Activated CD8-positive, alpha-beta memory T cell treated with anti-CD3 and anti-CD28 coated beads for 36 hours (primary cell): ENCODE results near the gene ZDHHC11B. TPM values are rescaled to one million over a fixed set of nuclear protein-coding genes. Genes with fewer than 3 reads are reported as not detected.
"Not testable (repeated sequence)": the region's sequence is repeated elsewhere in the genome, so short reads cannot be mapped to it uniquely, and the experiment has no call there.

Experiments
- CTCF ChIA-PET: fragments of 350-600 bp; sonication (Branson Sonifier 250); formaldehyde crosslinking; loops from one replicate; lab custom pipeline; 2021; ENCODE audit warnings: antibody characterized with exemption; lab: Charles Lee
- POLR2A ChIA-PET: fragments of 350-600 bp; sonication (Branson Sonifier 250); formaldehyde crosslinking; loops from one replicate; lab custom pipeline; 2021; ENCODE audit warnings: antibody characterized with exemption; lab: Charles Lee
- total RNA-seq, 2 experiments: library from RNA; stranded (reverse); gene quantifications; one replicate each; pipeline ENCODE4 v1.2.3, GENCODE V29; 2021

Gene ZDHHC11B
- total RNA-seq, 2 experiments from 2014 or later: 0.15 to 0.17 TPM

DNA sequence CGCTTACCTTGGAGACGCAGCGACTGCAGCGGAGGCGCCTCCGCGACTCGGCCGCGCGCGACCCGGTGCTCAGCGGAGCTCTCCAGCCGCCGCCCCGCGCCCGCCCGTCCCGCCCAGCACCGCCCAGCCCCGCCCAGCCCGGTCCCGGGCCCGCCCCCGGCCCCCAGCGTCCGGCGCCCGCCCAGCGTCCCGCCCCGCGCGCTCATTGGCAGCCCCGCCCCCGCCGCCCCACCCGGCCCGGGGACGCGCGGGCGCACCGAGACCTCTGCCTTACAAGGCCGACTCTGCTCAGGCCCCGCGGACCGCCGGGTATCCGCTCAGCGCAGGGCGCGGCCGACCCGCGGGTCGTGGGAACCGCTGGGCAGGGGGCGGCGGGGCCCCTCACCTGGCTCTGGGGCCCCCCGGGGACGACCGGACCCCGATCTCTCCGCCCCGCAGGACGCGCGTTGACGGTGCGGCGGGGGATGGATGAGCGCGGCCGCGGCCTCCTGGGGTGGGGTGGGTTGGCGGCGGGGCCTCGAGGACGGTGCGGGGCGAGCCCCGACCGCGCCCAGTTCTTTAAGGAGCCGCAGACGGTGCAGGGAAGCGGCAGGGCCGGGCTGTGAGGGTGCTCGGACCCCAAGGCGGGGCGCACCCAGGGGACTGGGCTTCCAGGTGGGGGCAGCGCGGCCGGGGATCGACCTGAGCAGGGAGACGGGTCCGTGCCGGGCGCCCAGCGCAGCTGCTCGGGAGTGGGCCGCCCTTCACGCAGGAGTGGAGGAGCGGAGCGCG, 91.1 kb downstream of the ZDHHC11B start, which contains the start of gene TPPP:
Gene TPPP, minus strand, starts transcription at position 82 of the 771 bp plus-strand sequence. CDS start 15,292 bp downstream, outside the sequence.
- POLR2A ChIA-PET: not testable (repeated sequence)

GRCh38 chr5:692529-693041, 91.9 kb downstream of the ZDHHC11B start:
- CTCF ChIA-PET, POLR2A ChIA-PET: not testable (repeated sequence)

More for the DNA sequence above, 91.1 kb downstream of the ZDHHC11B start, which contains the start of gene TPPP:
- CTCF ChIA-PET: not testable (repeated sequence)

DNA sequence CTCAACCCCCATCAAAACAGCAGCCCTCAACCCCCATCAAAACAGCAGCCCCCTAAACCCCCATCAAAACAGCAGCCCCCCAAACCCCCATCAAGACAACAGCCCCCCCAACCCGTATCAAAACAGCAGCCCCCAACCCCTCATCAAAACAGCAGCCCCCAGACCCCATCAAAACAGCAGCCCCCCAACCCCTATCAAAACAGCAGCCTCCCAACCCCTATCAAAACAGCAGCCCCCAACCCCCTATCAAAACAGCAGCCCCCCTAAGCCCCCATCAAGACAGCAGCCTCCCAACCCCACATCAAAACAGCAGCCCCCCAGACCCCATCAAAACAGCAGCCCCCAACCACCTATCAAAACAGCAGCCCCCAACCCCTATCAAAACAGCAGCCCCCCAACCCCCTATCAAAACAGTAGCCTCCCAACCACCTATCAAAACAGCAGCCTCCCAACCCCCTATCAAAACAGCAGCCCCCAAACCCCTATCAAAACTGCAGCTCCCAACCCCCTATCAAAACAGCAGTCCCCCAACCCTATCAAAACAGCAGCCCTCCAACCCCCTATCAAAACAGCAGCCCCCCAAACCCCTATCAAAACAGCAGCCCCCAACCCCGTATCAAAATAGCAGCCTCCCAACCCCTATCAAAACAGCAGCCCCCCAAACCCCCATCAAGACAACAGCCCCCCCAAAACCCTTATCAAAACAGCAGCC, 92.6 kb downstream of the ZDHHC11B start:
- ChIA-PET CTCF (no interaction called here), POLR2A (no interaction called here)

DNA sequence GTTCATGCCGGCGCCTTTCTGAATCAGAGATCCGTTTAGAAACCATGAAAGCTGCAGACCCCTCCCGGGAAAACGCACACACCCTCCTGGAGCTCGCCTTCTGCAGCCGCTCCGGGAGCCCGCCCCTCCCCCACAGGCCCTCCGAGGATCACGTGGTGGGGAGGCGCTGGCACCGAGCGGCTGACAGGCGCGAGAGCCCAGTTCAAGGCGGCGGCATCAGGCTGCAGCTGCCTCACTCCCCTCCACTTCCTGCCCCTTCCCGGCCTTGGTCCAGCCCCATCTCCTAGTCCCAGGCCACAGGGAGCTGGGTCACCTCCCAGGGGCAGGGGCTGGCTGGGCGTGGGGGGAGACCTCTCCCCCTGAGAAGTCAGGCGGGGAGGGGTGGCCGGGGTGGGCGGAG, 93.5 kb downstream of the ZDHHC11B start:
- POLR2A ChIA-PET: not testable (repeated sequence)

GRCh38 chr5:690293-690692, 94.2 kb downstream of the ZDHHC11B start:
- CTCF ChIA-PET: not testable (repeated sequence)

More for the DNA sequence above, 93.5 kb downstream of the ZDHHC11B start:
- CTCF ChIA-PET: not testable (repeated sequence)

GRCh38 chr5:688348-689010, 96.0 kb downstream of the ZDHHC11B start:
- POLR2A ChIA-PET, CTCF ChIA-PET: not testable (repeated sequence)

More at GRCh38 chr5:690293-690692, 94.2 kb downstream of the ZDHHC11B start:
- POLR2A ChIA-PET: not testable (repeated sequence)

DNA sequence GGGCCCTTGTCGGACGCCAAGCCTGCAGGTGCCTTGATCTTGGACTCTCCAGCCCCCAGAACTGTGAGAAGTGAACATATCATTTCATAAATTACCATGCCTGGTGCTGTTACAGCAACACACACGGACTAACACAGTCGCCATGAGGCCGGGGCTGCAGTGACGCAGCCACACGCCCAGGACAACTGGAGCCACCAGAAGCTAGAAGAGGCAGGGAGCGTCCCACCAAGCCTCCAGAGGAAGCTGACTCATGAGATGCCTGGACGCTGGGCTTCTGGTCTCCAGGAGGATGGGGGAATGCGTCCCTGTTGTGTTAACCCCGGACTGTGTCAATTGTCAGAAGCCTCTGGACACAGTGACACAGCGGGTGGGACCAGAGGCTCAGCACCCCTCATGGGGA, 97.6 kb downstream of the ZDHHC11B start:
- POLR2A ChIA-PET, CTCF ChIA-PET: not testable (repeated sequence)

GRCh38 chr5:686172-686523, 98.4 kb downstream of the ZDHHC11B start:
- POLR2A ChIA-PET, CTCF ChIA-PET: not testable (repeated sequence)

- POLR2A ChIA-PET: no interaction called here
- CTCF ChIA-PET: no interaction called here
Observed at GRCh38 chr5:685262-686171, 99.0 kb downstream of the ZDHHC11B start.

GRCh38 chr5:684751-685216, 99.7 kb downstream of the ZDHHC11B start:
- CTCF ChIA-PET: no interaction called here
- POLR2A ChIA-PET: no interaction called here

GRCh38 chr5:683551-684481, 100.7 kb downstream of the ZDHHC11B start:
- ChIA-PET CTCF (no interaction called here), POLR2A (no interaction called here)

GRCh38 chr5:682651-683358, 101.7 kb downstream of the ZDHHC11B start:
- CTCF ChIA-PET: not testable (repeated sequence)

GRCh38 chr5:682216-682615, 102.3 kb downstream of the ZDHHC11B start:
- CTCF ChIA-PET, POLR2A ChIA-PET: not testable (repeated sequence)

More at GRCh38 chr5:682651-683358, 101.7 kb downstream of the ZDHHC11B start:
- POLR2A ChIA-PET: not testable (repeated sequence)

DNA sequence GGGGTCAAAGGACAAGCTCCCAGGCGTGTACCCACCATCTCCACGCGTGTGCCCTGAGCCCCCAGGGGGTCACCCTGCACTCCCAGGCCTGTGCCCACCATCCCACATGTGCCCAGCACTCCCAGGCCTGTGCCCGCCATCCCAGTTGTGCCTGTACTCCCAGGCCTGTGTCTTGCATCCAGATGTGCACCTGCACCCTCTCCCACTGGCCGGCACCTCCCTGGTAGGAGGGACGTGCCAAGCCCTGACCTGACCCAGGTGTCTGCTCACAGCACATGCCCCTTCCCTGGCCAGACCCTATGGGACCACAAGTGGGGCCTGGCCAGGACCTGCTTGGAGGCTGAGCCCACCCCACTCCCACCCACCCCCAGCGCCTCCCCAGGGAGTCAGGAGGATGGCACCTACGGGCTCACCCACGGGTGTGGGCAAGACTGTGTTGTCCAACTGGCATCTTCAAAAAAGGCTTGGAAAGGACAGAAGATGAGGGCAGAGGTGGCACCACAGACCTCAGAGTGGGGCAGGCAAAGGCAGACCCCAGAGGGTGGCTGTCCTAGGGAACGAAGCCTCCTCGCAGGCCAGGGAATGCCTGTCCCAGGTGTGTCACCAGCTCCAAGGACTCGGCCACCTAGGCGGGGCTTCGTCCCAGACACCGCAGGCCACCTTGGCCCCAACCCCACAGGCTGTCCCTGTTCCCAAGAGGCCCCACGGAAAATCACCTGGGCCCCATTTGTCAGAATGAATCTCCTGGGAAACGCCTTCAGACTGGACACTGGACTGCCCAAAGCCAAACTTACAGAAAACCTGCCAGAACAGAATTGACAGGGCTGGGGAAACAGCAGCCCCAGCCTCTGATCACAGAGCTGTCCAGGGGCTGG, 103.0 kb downstream of the ZDHHC11B start:
- CTCF ChIA-PET, POLR2A ChIA-PET: not testable (repeated sequence)

DNA sequence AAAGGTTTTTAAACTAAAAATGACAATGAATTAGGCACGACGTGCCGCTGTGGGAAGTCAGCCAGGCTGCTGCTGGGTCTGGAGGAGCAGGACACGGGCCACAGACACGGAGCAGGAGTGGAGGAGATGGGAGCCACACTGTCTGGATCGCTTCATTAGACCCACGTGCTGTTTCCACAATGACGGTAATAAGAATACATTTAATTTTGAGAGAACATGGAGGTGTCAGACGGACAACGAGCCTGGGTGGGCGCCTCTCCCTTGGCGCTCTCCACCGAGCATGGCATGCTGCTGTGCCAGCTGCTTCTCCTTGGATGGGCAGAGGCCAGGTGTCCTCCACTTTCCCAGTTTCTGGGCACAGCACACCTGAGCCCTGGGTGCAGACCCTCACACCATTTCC, 103.7 kb downstream of the ZDHHC11B start:
- CTCF ChIA-PET, POLR2A ChIA-PET: not testable (repeated sequence)

- CTCF ChIA-PET, POLR2A ChIA-PET: not testable (repeated sequence)
Observed at GRCh38 chr5:680118-680795, 104.3 kb downstream of the ZDHHC11B start.
